Gastrocnemius medialis (tissue), 4 donors: ENCODE results near the gene ATG5. TPM values are rescaled to one million over a fixed set of nuclear protein-coding genes. Genes with fewer than 3 reads are reported as not detected.

Experiments
- ATAC-seq, 2 donors: fragments of 150-250 bp; one replicate each; pipeline ENCODE4 v1.9.1; 2016
- DNase-seq, 2 donors: peaks; one replicate each; pipeline ENCODE4 v3.0.0-alpha.2; 2019
- H3K27ac ChIP-seq, 4 donors: fragments of 200-600 bp; sonication (generic); 1 replicate in 1 of 4; 2 replicates in 3 of 4; pipeline ENCODE4 v1.5.1; 2016 to 2018; ENCODE audit warnings: mild to moderate bottlenecking in 2 of 4, moderate library complexity in 1 of 4
- H3K27me3 ChIP-seq, 3 donors: fragments of 200-600 bp; sonication (generic) in 2 of 3; 1 replicate in 1 of 3; 2 replicates in 2 of 3; pipeline versions ENCODE4 v1.5.1 to v1.6.0; 2016 to 2019; ENCODE audit warnings: mild to moderate bottlenecking in 1 of 3, moderate library complexity in 1 of 3
- H3K36me3 ChIP-seq, 2 donors: fragments of 200-600 bp; sonication (generic) in 1 of 2; one replicate each; pipeline ENCODE4 v1.5.1; 2017 to 2018
- H3K4me1 ChIP-seq, 2 donors: fragments of 200-600 bp; sonication (generic) in 1 of 2; one replicate each; pipeline ENCODE4 v1.5.1; 2016 to 2017; ENCODE audit warnings: mild to moderate bottlenecking in 2 of 2
- H3K4me3 ChIP-seq, 4 donors: fragments of 200-600 bp; sonication (generic) in 3 of 4; 1 replicate in 1 of 4; 2 replicates in 3 of 4; pipeline ENCODE4 v1.5.1; 2016 to 2019; ENCODE audit warnings: mild to moderate bottlenecking in 2 of 4
- H3K9me3 ChIP-seq, 3 donors: fragments of 200-600 bp; sonication (generic) in 2 of 3; 1 replicate in 1 of 3; 2 replicates in 2 of 3; pipeline ENCODE4 v1.5.1; 2016 to 2019
- CTCF ChIP-seq, 5 experiments: fragments of 450-650 bp in 3 of 5; fragments of 200-600 bp in 2 of 5; sonication (generic) in 2 of 5; IDR thresholded peaks in 4 of 5; conservative IDR thresholded peaks in 1 of 5; 1 replicate in 4 of 5; 2 replicates in 1 of 5; pipeline ENCODE4 v1.5.1; 2016 to 2019; ENCODE audit warnings: antibody characterized with exemption in 5 of 5, mild to moderate bottlenecking in 3 of 5, moderate library complexity in 3 of 5
- POLR2A ChIP-seq, 2 donors: fragments of 450-650 bp; IDR thresholded peaks; one replicate each; pipeline ENCODE4 v1.6.1; 2017; ENCODE audit warnings: antibody characterized with exemption in 2 of 2, mild to moderate bottlenecking in 2 of 2, moderate library complexity in 2 of 2
- in situ Hi-C, 4 donors: fragments of 200-750 bp; cut with MboI; loops; one replicate each; pipeline versions ENCODE4 v1.15.0 to v1.8.0; 2017; ENCODE audit warnings: low sequenced_read_pairs in 4 of 4
- intact Hi-C: fragments of 100-400 bp; cut with DNase I; formaldehyde crosslinking; loops from one replicate; pipeline ENCODE4 v1.15.1; 2023; ENCODE audit warnings: low total_unique reads
- total RNA-seq, 4 donors: library from RNA; depleted of rRNA; stranded (reverse); fragments of >200 nt; gene quantifications; one replicate each; pipeline versions ENCODE4 v1.1.0 to v1.2.3, GENCODE V29; 2016

ATG5 gene
- total RNA-seq, 4 donors from 2014 or later, result 18.9 to 22.3 (median 20.1) TPM

DNA sequence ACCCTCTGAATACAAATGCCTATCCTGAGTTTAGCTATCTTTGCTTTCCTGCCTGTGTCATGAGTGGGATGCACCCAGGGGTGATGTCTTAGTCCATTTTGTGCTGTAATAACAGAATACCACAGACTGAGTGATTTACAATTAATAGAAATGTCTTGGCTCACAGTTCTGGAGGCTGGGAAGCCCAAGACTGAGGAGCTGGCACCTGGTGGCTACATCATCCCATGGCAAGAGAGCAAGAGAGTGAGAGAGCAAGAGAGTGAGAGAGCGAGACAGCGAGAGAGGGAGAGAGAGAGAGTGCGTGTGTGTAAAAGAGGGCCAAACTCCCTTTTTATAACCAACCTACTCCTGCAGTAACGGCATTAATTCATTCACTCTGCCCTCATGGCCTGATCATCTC is 162.6 kb downstream of the ATG5 start:
- intact Hi-C loops, result no loop called here

GRCh38 chr6:106161893-106162292 is 163.7 kb downstream of the ATG5 start:
- in situ Hi-C loops (no loop called here), intact Hi-C loops (no loop called here)
- no peak for ATAC-seq
- Histone ChIP-seq H3K27ac (no peak overlapping the region), H3K27me3 (no peaks in the 10 kb centered on the region), H3K4me3 (no peak overlapping the region), H3K36me3 (no peaks in the 10 kb centered on the region), H3K4me1 (no peaks in the 10 kb centered on the region), H3K9me3 (no peaks in the 10 kb centered on the region)
- no peak for DNase-seq
- no peak for TF ChIP-seq POLR2A (IDR thresholded peaks at IDR 0.05)

More for the DNA sequence above, 162.6 kb downstream of the ATG5 start:
- Histone ChIP-seq H3K4me3 (no peak overlapping the region), H3K9me3 (no peaks in the 10 kb centered on the region), H3K36me3 (no peaks in the 10 kb centered on the region), H3K4me1 (no peaks in the 10 kb centered on the region), H3K27me3 (no peaks in the 10 kb centered on the region), H3K27ac (no peak overlapping the region)
- in situ Hi-C loops, result no loop called here
- no peak for TF ChIP-seq CTCF (IDR thresholded peaks at IDR 0.05 in 4 of 5, conservative IDR thresholded peaks at IDR 0.05 in 1 of 5)
- no peak for TF ChIP-seq POLR2A (IDR thresholded peaks at IDR 0.05)
- ATAC-seq (no peak), DNase-seq (no peak)

GRCh38 chr6:106161311-106161874 is 164.2 kb downstream of the ATG5 start:
- no peak for TF ChIP-seq CTCF (IDR thresholded peaks at IDR 0.05 in 4 of 5, conservative IDR thresholded peaks at IDR 0.05 in 1 of 5)
- no peak for TF ChIP-seq POLR2A (IDR thresholded peaks at IDR 0.05)
- Histone ChIP-seq H3K4me1 (no peaks in the 10 kb centered on the region), H3K27me3 (no peaks in the 10 kb centered on the region), H3K9me3 (no peaks in the 10 kb centered on the region), H3K36me3 (no peaks in the 10 kb centered on the region), H3K4me3 (no peak overlapping the region), H3K27ac (no peak overlapping the region)
- in situ Hi-C loops (no loop called here), intact Hi-C loops (no loop called here)
- ATAC-seq, result no peak
- DNase-seq, result no peak

DNA sequence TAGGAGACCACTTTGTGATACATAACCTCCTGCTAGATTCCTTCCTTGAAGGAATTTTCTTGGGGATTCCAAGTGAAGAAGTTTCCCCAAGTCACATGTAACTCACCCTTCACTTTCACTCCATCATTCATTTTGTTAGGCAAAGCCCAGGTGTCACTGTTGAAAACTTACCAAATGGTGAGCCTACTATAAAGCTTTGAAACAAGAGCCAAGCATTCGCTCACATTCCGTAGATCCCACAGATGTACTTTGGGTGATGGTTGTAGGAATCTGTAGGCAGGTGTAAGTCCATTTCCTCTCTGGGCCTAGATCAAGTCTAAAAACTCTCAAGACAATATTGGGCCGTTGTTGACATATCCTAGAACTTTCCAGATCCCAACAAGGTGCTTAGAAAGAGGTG is 165.4 kb downstream of the ATG5 start:
- no peak overlapping the region for H3K4me3 ChIP-seq
- H3K4me1 ChIP-seq, result no peaks in the 10 kb centered on the region
- DNase-seq, result no peak
- in situ Hi-C loops, result no loop called here
- intact Hi-C loops, result no loop called here
- H3K9me3 ChIP-seq, result no peaks in the 10 kb centered on the region
- H3K27me3 ChIP-seq, result no peaks in the 10 kb centered on the region
- H3K36me3 ChIP-seq, result no peaks in the 10 kb centered on the region
- no peak for TF ChIP-seq CTCF (IDR thresholded peaks at IDR 0.05 in 4 of 5, conservative IDR thresholded peaks at IDR 0.05 in 1 of 5)
- TF ChIP-seq POLR2A (IDR thresholded peaks at IDR 0.05), result no peak
- no peak overlapping the region for H3K27ac ChIP-seq
- ATAC-seq, result no peak

GRCh38 chr6:106159531-106159940 is 166.0 kb downstream of the ATG5 start:
- intact Hi-C loops (no loop called here), in situ Hi-C loops (no loop called here)
- no peak for TF ChIP-seq CTCF (IDR thresholded peaks at IDR 0.05 in 4 of 5, conservative IDR thresholded peaks at IDR 0.05 in 1 of 5)
- no peak for TF ChIP-seq POLR2A (IDR thresholded peaks at IDR 0.05)
- Histone ChIP-seq H3K4me1 (no peaks in the 10 kb centered on the region), H3K27me3 (no peaks in the 10 kb centered on the region), H3K4me3 (no peak overlapping the region), H3K9me3 (no peaks in the 10 kb centered on the region), H3K27ac (no peak overlapping the region), H3K36me3 (no peaks in the 10 kb centered on the region)
- ATAC-seq (no peak), DNase-seq (no peak)
